ENCODE measurements around the gene IGSF3. TPM values are rescaled to one million over a fixed set of nuclear protein-coding genes. Genes with fewer than 3 reads are reported as not detected.

Gene IGSF3
- total RNA-seq, 1 experiment from 2014 or later, result 32.4 TPM

- ATAC-seq (no peak), DNase-seq (ENCODE audit: low spot score) (no peak)
- ChIA-PET CTCF (no interaction called here), POLR2A (no interaction called here)
- peaks cover 27% of the 10 kb centered on the region for H3K36me3 Mint-ChIP-seq
- peaks cover 21% of the 10 kb centered on the region for H3K4me1 Mint-ChIP-seq
- no peaks in the 10 kb centered on the region; the same call in 1 of the 2 replicates for H3K27me3 Mint-ChIP-seq (ENCODE audit: low read depth)
- no peak overlapping the region for H3K4me3 Mint-ChIP-seq
- no peak overlapping the region for H3K27ac Mint-ChIP-seq
- H3K9me3 Mint-ChIP-seq, result peaks cover 37% of the 10 kb centered on the region
- no peak for TF ChIP-seq CTCF (IDR thresholded peaks at IDR 0.05)
- no peak for TF ChIP-seq ZSCAN18 (CRISPR knock-in tag; IDR thresholded peaks at IDR 0.05)
- TF ChIP-seq SOX15 (CRISPR knock-in tag; IDR thresholded peaks at IDR 0.05), result no peak
- TF ChIP-seq E2F1 (CRISPR knock-in tag; IDR thresholded peaks at IDR 0.05), result no peak
- TF ChIP-seq ERG (CRISPR knock-in tag; IDR thresholded peaks at IDR 0.05), result no peak
- no peak for TF ChIP-seq MYBL2 (CRISPR knock-in tag; IDR thresholded peaks at IDR 0.05)
- no peak for TF ChIP-seq FOXP1 (CRISPR knock-in tag; IDR thresholded peaks at IDR 0.05; ENCODE audit: borderline replicate concordance)
- TF ChIP-seq E2F5 (CRISPR knock-in tag; IDR thresholded peaks at IDR 0.05), result no peak
- TF ChIP-seq TCF7 (CRISPR knock-in tag; IDR thresholded peaks at IDR 0.05; ENCODE audit: low read depth), result no peak
- TF ChIP-seq ZNF532 (CRISPR knock-in tag; IDR thresholded peaks at IDR 0.05; ENCODE audit: borderline replicate concordance), result no peak
- TF ChIP-seq MAX (CRISPR knock-in tag; IDR thresholded peaks at IDR 0.05), result no peak
- no peak for TF ChIP-seq EMX1 (CRISPR knock-in tag; IDR thresholded peaks at IDR 0.05)
- TF ChIP-seq E2F4 (CRISPR knock-in tag; IDR thresholded peaks at IDR 0.05; ENCODE audit: borderline replicate concordance, low read depth), result no peak
- no peak for TF ChIP-seq HMGXB4 (CRISPR knock-in tag; IDR thresholded peaks at IDR 0.05)
- TF ChIP-seq MXD4 (CRISPR knock-in tag; IDR thresholded peaks at IDR 0.05; ENCODE audit: borderline replicate concordance), result no peak
- TF ChIP-seq CDX4 (CRISPR knock-in tag; IDR thresholded peaks at IDR 0.05; ENCODE audit: borderline replicate concordance), result no peak
- TF ChIP-seq ZNF121 (CRISPR knock-in tag; IDR thresholded peaks at IDR 0.05), result no peak
These were observed 49.8 kb upstream of the IGSF3 start for GRCh38 chr1:116717318-116717717.

All from WTC11 (cell line).